GM20000 (cell line): Measurements from ENCODE around the gene MYCN.
"Not testable (repeated sequence)": the region's sequence is repeated elsewhere in the genome, so short reads cannot be mapped to it uniquely, and the experiment has no call there.

Experiments
- DNase-seq: peaks from one replicate; pipeline ENCODE4 v3.0.0; 2012; ENCODE audit warnings: low spot score
- TF ChIP-seq, protein P1 (sequence below): IDR thresholded peaks from 2 replicates; pipeline ENCODE4 v1.5.1; 2012; ENCODE audit warnings: mild to moderate bottlenecking, control low read depth; ENCODE audit errors: extremely low read depth, missing control alignments

MYCN gene

GRCh38 chr2:15950088-15950952 is 10.0 kb downstream of the MYCN start:
- DNase-seq, result no peak
- TF ChIP-seq, protein P1, sequence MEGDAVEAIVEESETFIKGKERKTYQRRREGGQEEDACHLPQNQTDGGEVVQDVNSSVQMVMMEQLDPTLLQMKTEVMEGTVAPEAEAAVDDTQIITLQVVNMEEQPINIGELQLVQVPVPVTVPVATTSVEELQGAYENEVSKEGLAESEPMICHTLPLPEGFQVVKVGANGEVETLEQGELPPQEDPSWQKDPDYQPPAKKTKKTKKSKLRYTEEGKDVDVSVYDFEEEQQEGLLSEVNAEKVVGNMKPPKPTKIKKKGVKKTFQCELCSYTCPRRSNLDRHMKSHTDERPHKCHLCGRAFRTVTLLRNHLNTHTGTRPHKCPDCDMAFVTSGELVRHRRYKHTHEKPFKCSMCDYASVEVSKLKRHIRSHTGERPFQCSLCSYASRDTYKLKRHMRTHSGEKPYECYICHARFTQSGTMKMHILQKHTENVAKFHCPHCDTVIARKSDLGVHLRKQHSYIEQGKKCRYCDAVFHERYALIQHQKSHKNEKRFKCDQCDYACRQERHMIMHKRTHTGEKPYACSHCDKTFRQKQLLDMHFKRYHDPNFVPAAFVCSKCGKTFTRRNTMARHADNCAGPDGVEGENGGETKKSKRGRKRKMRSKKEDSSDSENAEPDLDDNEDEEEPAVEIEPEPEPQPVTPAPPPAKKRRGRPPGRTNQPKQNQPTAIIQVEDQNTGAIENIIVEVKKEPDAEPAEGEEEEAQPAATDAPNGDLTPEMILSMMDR, result no peak

- DNase-seq, result not testable (repeated sequence)
Measured at GRCh38 chr2:15951936-15952335, 11.6 kb downstream of the MYCN start.

DNA sequence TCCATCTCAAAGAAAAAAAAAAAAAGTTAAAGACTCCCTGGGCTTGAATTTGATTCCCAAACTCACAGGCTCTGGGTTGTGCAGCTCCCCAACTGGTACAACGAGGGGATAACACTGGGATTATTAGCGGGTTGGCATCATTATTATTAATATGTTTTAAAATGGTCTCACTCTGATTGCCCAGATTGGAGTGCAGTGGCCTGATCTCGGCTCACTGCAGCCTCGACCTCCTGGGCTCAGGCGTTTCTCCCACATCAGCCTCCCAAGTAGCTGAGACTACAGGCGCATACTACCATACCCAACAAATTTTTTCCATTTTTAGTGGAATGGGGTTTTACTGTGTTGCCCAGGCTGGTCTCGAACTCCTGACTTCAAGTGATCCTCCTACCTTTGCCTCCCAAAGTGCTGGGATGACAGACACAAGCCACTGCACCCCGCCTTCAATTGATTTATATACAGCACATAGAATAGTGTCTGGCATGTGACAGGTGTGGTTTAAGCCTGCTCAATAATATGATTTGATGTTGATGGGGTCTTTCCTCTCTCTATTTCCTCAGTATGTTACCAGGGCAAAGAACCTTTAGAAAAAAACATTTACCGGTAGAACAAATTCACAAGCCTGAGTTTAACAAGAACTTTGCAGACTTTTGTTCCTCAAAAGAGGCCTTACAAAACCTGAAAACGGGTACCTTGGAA is 12.2 kb downstream of the MYCN start:
- TF ChIP-seq, protein P1, result no peak
- DNase-seq, result no peak

GRCh38 chr2:15953147-15953630 is 12.8 kb downstream of the MYCN start:
- no peak for DNase-seq
- TF ChIP-seq, protein P1, result no peak

- no peak for DNase-seq
- TF ChIP-seq, protein P1, result no peak
Measured at GRCh38 chr2:15953891-15954680, 13.7 kb downstream of the MYCN start.

GRCh38 chr2:15954761-15955160 is 14.4 kb downstream of the MYCN start:
- TF ChIP-seq, protein P1, result no peak
- DNase-seq, result no peak

- TF ChIP-seq, protein P1, result no peak
- no peak for DNase-seq
Measured at GRCh38 chr2:15955232-15955988, 15.1 kb downstream of the MYCN start.
